Airway epithelial cell (primary cell): ENCODE measurements around the gene SLC16A5. TPM values are rescaled to one million over a fixed set of nuclear protein-coding genes. Genes with fewer than 3 reads are reported as not detected.

Experiments used
- total RNA-seq: library from RNA; depleted of rRNA; stranded (reverse); fragments of >200 nt; gene quantifications from 2 replicates; pipeline ENCODE4 v1.2.3, GENCODE V29; 2015

Gene SLC16A5, protein sequence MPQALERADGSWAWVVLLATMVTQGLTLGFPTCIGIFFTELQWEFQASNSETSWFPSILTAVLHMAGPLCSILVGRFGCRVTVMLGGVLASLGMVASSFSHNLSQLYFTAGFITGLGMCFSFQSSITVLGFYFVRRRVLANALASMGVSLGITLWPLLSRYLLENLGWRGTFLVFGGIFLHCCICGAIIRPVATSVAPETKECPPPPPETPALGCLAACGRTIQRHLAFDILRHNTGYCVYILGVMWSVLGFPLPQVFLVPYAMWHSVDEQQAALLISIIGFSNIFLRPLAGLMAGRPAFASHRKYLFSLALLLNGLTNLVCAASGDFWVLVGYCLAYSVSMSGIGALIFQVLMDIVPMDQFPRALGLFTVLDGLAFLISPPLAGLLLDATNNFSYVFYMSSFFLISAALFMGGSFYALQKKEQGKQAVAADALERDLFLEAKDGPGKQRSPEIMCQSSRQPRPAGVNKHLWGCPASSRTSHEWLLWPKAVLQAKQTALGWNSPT
- total RNA-seq = 8.5 and 13.2 TPM in 2 replicates

DNA sequence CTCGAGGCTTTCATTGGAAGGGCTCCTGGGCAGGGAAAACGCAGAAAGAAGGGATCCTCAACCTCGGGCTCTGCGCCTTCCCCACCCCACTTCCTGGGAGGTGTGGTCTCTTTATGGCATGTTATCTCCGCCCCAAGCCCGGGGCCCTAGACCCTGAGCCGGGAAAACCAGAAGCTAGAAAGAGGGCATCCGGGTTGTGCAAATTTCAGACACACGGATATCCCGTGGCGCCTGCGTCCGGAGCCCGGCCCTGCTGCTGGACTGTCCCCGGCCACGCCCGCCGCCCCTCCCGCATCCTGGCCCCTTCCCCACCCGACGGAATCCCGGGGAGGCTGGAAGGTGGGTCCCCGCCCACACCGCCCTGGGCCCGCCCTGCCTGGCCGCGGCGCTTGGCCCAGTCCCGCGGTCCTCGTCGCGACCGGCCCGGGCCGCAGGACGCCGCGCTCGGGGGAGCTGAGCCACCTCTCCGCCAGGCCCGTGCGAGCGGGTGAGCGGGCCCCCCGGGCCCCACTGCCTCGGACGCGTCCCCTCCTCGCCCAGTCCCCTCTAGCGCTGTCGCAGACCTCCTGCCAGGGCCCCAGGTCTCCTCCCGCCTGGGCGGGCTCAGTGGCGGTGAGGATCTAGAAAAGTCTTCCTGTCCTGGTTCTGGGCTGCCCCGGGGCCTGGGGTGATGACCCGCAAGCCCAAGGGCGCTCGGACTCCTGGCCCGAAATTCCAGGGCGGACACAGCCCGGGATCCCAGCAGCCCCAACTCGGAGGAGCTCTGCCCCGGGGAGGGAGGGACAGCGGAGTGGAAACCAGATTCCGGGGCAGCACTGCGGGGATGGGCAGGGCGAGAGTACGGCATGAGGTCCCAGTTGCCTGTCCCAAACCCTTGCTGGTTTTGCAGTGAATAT lies at the start of gene SLC16A5:
TSS of gene SLC16A5 (plus strand) at position 397 of the 896 bp plus-strand sequence. CDS start 5,683 bp downstream, outside the sequence.

DNA sequence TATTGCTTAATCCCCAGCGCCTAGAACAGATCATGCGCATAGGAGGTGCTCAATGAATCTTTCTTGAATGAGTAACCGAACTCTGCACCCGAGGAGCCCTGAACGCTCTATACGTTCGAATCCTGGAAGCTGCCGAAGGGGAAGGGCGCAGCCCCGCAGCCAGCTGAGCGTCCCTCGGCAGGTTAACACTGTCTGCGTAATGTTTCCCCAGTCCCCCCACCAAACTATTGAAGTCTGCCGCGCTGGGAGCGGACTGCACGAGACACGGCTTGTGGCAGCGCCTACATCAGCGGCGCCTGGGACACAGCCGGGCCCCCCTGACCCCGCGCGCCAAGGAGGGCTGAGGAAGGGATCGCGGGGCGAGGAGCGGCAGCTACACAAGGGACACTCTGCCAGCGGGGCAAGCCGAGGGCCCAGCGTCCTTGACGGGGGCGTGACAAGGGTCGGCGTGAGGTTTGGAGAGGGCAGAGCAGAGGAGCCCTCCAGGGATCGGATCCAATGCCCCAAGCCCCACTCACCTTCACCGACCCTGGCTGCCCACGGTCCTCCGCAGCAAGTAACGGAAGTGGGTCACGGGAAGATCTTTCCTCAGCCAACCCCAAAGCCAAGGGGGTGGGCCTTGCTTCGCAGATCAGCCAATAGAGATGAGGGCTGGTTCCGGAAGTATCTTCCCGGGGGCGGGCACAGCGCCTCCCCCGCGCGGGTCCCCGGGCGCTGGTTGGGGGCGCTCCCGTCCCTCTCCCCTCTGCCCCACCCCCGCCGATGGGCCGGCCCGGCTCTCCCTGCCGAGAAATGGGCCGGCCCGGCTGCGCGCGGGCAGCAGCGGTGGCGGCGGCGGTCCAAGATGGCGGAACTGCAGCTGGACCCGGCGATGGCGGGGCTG lies 41.1 kb upstream of the SLC16A5 start, which contains the start of the genes ATP5PD and KCTD2:
TSS of gene ATP5PD (minus strand) at position 563 of the 883 bp plus-strand sequence. CDS start 4,319 bp downstream, outside the sequence.
TSS of gene KCTD2 (plus strand) at position 819 of the 883 bp plus-strand sequence. CDS start at position 845, 26 bp downstream.

DNA sequence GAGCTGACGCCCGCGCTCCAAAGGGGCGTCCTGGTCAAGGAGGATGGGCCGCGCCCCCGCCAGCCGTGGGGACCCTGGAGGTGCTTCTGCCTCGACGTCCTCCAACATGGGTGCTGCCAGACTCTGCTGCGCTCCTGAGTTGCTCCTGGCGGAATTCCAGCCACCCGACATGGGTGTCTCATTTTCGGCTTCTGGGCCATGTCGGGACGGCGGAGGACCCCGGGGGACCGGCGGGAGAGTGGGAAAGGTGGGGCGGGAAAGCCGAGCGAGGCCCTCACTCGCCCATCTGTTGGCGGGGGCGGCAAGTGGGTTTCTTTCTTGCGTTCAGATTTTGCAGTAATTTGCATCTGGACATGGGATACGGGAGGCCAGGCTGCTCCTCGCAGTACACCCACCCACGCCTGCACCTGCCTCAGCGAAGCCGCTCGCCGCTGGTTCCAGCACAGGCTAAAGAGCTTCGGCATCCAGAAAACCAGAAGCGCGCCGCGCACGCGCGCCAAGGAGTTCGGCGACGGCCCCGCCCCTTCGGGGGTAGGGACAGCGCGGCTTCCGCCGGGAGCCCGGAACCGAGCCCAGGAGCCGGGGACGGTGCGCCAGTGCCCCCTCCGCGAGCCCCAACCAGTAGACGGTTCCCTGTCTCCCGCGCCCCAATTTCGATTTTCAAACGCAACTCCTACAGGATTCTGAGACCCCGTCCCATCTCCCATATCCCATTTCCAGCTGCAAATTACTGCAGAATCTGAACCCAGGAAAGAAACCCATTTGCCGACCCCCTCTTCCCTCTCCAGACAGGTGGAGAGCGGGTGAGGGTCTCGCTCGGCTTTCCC lies 21.9 kb downstream of the SLC16A5 start, which contains the start of gene ARMC7:
TSS of gene ARMC7 (plus strand) at position 563 of the 827 bp plus-strand sequence. CDS start 320 bp downstream, outside the sequence.

DNA sequence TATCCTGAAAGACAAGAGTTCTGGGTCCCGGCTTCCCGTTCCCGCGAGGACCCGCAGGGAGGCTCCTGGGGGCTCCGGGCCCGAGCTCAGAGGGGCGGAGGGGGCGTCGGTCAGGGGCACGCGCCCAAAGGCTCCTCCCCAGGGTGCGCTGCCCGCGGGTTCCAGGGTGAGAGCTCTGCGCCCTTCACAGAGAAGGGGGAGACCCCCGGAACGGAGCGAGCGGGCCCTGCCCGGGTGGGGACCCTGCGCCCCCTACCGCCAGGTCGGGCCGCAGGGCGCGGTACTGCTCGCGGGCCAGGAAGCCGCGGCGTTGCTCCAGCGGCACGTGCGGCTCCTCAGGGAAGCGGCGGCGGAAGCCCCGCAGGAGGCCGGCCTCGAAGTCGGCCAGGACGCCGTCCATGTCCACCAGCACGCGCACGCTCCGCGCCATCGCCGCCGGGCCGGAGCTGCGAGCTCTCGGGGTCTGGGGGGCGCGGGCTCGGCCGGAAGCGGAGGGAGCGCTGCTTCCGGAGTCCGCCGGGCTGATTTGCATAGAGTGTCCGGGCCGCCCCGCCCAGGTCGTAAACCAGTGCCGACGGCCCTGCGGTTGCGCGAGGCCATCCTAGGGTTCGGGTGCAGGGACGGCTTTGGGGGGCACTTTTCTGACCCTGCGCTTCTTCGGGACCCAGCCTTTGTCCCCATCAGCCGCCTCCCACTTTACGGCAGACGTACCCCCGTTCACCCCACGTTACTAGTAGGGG lies 43.7 kb downstream of the SLC16A5 start, which contains the start of gene NT5C:
TSS of gene NT5C (minus strand) at position 465 of the 740 bp plus-strand sequence. CDS start at position 430, 35 bp downstream.

DNA sequence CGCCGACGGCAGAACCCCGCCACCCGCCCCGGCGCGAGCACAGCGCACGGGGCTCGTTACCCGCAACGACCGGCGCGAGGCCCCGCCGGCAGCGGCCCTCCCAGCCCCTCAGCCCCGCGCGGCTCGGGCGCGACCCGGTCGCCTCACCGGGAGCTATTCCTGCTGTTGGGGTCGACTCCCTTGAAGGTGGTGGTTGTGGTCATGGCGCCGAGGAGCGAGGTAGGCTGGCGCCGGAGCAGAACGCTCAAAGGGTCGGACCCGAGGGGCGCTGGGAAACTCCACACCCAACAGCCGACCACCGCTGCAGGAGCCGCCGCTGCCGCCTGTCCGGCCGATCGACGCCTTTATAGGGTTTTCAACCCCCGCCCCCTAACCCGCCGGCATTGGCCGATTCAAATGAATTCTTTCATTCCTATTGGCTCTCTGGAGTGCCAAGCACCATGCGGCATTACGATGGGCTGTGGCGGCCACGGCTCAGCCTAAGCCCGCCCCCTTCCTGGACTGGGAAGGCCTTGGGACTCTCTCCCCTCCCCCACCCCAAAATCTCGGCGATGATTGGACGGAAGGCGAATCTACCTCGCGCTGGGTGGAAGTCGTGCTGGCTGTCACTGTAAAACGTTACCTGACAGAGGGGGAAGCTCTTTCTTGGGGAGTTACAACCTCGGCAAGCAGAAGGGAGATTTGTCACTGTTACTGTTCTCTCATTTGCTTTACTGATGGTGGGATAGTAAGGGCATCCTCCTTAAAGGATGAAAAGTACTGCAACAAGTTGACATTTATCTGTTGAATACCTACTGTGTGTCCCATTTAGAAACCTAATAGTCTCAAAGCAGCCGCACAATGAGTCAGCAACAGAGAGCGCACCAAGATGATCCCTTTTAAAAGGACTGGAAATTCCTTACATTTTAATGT lies 66.7 kb downstream of the SLC16A5 start, which contains the start of gene JPT1:
TSS of gene JPT1 (minus strand) at position 318 of the 912 bp plus-strand sequence. CDS start at position 203, 115 bp downstream.

Other genes starting within 250 kb of the SLC16A5 start
- gene GRIN2C, start 228.1 kb upstream of the SLC16A5 start, total RNA-seq = not detected in 2 replicates
- 48.2 and 57.8 TPM in 2 replicates for gene FDXR, start 215.0 kb upstream of the SLC16A5 start, total RNA-seq
- 0.74 and 0.85 TPM in 2 replicates for gene FADS6, start 194.3 kb upstream of the SLC16A5 start, total RNA-seq
- 5.2 and 5.6 TPM in 2 replicates for gene USH1G, start 164.7 kb upstream of the SLC16A5 start, total RNA-seq
- gene OTOP2, start 163.7 kb upstream of the SLC16A5 start, total RNA-seq = 0.42 and 0.79 TPM in 2 replicates
- gene OTOP3, start 152.1 kb upstream of the SLC16A5 start, total RNA-seq = 0.14 and 0.56 TPM in 2 replicates
- gene HID1, start 115.2 kb upstream of the SLC16A5 start, total RNA-seq = 3.8 and 9.2 TPM in 2 replicates
- gene CDR2L, start 100.3 kb upstream of the SLC16A5 start, total RNA-seq = 19.4 and 27.5 TPM in 2 replicates
- 80.0 and 116 TPM in 2 replicates for gene MRPL58, start 75.3 kb upstream of the SLC16A5 start, total RNA-seq
- 301 and 458 TPM in 2 replicates for gene ATP5PD, start 41.0 kb upstream of the SLC16A5 start, total RNA-seq
- gene KCTD2, start 40.7 kb upstream of the SLC16A5 start, total RNA-seq = 11.7 and 13.5 TPM in 2 replicates
- 4.4 and 4.6 TPM in 2 replicates for gene ARMC7, start 22.0 kb downstream of the SLC16A5 start, total RNA-seq
- 93.8 and 111 TPM in 2 replicates for gene NT5C, start 43.8 kb downstream of the SLC16A5 start, total RNA-seq
- 434 and 467 TPM in 2 replicates for gene JPT1, start 66.6 kb downstream of the SLC16A5 start, total RNA-seq
- gene SUMO2, start 95.0 kb downstream of the SLC16A5 start, total RNA-seq = 107 TPM in 2 replicates
- 19.4 and 37.3 TPM in 2 replicates for gene NUP85, start 117.7 kb downstream of the SLC16A5 start, total RNA-seq
- gene GGA3, start 173.7 kb downstream of the SLC16A5 start, total RNA-seq = 14.4 and 21.2 TPM in 2 replicates
- gene MRPS7, start 173.9 kb downstream of the SLC16A5 start, total RNA-seq = 72.1 and 75.1 TPM in 2 replicates
- 23.2 and 32.6 TPM in 2 replicates for gene MIF4GD, start 183.3 kb downstream of the SLC16A5 start, total RNA-seq
- gene SLC25A19, start 201.5 kb downstream of the SLC16A5 start, total RNA-seq = 10.1 and 12.5 TPM in 2 replicates